HCT116 (cell line): Measurements from ENCODE around the gene MYLIP. TPM values are rescaled to one million over a fixed set of nuclear protein-coding genes. Genes with fewer than 3 reads are reported as not detected.

Source experiments
- ATAC-seq: fragments of 200-7000 bp; cut with Tn5 transposase; 2 replicates; pipeline ENCODE4 v1.9.1; 2020; ENCODE audit warnings: mild to moderate bottlenecking, moderate library complexity
- BruUV-seq: library from RNA; stranded (reverse); fragments of 400-500 nt; replicated peaks from 2 replicates; lab custom pipeline; 2021; lab: Mats Ljungman, UMichigan
- CTCF ChIA-PET: fragments of 300-600 bp; sonication (Branson Sonifier 250); formaldehyde crosslinking; loops from one replicate; lab custom pipeline; 2021; ENCODE audit warnings: antibody characterized with exemption; lab: Charles Lee
- POLR2A ChIA-PET: fragments of 300-600, 350-600 bp; sonication (Branson Sonifier 250); formaldehyde crosslinking; loops from one replicate; lab custom pipeline; 2021; ENCODE audit warnings: antibody characterized with exemption; lab: Charles Lee
- RAD21 ChIA-PET, 2 experiments: fragments of 300-600 bp; sonication (Branson Sonifier 250); formaldehyde crosslinking; loops; one replicate each; lab custom pipeline; 2023; ENCODE audit warnings: low total read pairs in 2 of 2; ENCODE audit not compliant: uncharacterized antibody in 2 of 2, unreplicated experiment in 2 of 2, low non-redundant PET in 1 of 2; lab: Charles Lee
- DNase-seq: peaks from one replicate; pipeline ENCODE4 v3.0.0-alpha.2; 2010; ENCODE audit warnings: low read depth, low spot score
- H2AFZ ChIP-seq: fragments of 200-600 bp; shearing (Covaris generic), sonication (generic); 2 replicates; pipeline ENCODE4 v1.6.1; 2017; ENCODE audit warnings: low read depth, mixed run types, mixed read lengths, antibody characterized with exemption, low read length; ENCODE audit not compliant: poor library complexity, severe bottlenecking
- H3K27ac ChIP-seq: 2 replicates; pipeline ENCODE4 v1.5.1; 2012; ENCODE audit warnings: low read depth, low read length
- H3K27me3 ChIP-seq: fragments of 200-600 bp; sonication (generic); 2 replicates; pipeline ENCODE4 v1.6.1; 2016; ENCODE audit warnings: mixed run types, low read length, mixed read lengths; ENCODE audit not compliant: insufficient read depth
- H3K36me3 ChIP-seq, 2 experiments: fragments of 200-500 bp in 1 of 2; fragments of 200-600 bp in 1 of 2; sonication (Bioruptor generic) in 1 of 2; sonication (generic) in 1 of 2; 2 replicates each; pipeline versions ENCODE4 v1.5.1 to v1.6.1; 2014 to 2016; ENCODE audit warnings: low read length in 2 of 2, inconsistent platforms in 1 of 2, mixed read lengths in 1 of 2, mixed run types in 1 of 2; ENCODE audit not compliant: insufficient read depth in 2 of 2, control insufficient read depth in 1 of 2
- H3K4me1 ChIP-seq, 2 experiments: fragments of 200-600 bp in 1 of 2; sonication (generic) in 1 of 2; 2 replicates each; pipeline versions ENCODE4 v1.5.1 to v1.6.1; 2012 to 2017; ENCODE audit warnings: low read length in 2 of 2, inconsistent platforms in 1 of 2, mild to moderate bottlenecking in 1 of 2, mixed read lengths in 1 of 2, mixed run types in 1 of 2, moderate library complexity in 1 of 2; ENCODE audit not compliant: insufficient read depth in 2 of 2, control insufficient read depth in 1 of 2
- H3K4me2 ChIP-seq: fragments of 200-600 bp; sonication (generic); 2 replicates; pipeline ENCODE4 v1.6.1; 2017; ENCODE audit warnings: mixed run types, low read length, mixed read lengths
- H3K4me3 ChIP-seq, 2 experiments: fragments of 200-600 bp in 1 of 2; sonication (generic) in 1 of 2; replicated peaks in 1 of 2; 2 replicates each; pipeline ENCODE4 v1.5.1; 2011 to 2016; ENCODE audit warnings: low read length in 2 of 2, control low read depth in 1 of 2, low read depth in 1 of 2, mild to moderate bottlenecking in 1 of 2, mixed read lengths in 1 of 2, mixed run types in 1 of 2
- H3K79me2 ChIP-seq: fragments of 200-600 bp; sonication (generic); 2 replicates; pipeline ENCODE4 v1.6.1; 2017; ENCODE audit warnings: mild to moderate bottlenecking, mixed run types, low read length, moderate library complexity, mixed read lengths; ENCODE audit not compliant: insufficient read depth
- H3K9ac ChIP-seq: fragments of 200-600 bp; sonication (generic); 2 replicates; pipeline ENCODE4 v1.6.1; 2016; ENCODE audit warnings: low read length, mixed read lengths
- H3K9me2 ChIP-seq: fragments of 200-600 bp; sonication (generic), shearing (Covaris generic); 2 replicates; pipeline ENCODE4 v1.6.1; 2017; ENCODE audit warnings: mixed run types, mild to moderate bottlenecking, moderate library complexity; ENCODE audit not compliant: insufficient read depth
- H3K9me3 ChIP-seq, 2 experiments: fragments of 200-500 bp in 1 of 2; fragments of 200-600 bp in 1 of 2; sonication (Bioruptor generic) in 1 of 2; sonication (generic) in 1 of 2; 2 replicates each; pipeline ENCODE4 v1.6.1; 2014 to 2017; ENCODE audit warnings: low read length in 2 of 2, mixed read lengths in 2 of 2, inconsistent platforms in 1 of 2, low read depth in 1 of 2, mild to moderate bottlenecking in 1 of 2, mixed run types in 1 of 2, moderate library complexity in 1 of 2; ENCODE audit not compliant: control insufficient read depth in 1 of 2, insufficient read depth in 1 of 2
- H4K20me1 ChIP-seq: fragments of 200-600 bp; sonication (generic), shearing (Covaris generic); 2 replicates; pipeline ENCODE4 v1.6.1; 2017; ENCODE audit warnings: mixed run types, mild to moderate bottlenecking, moderate library complexity; ENCODE audit not compliant: insufficient read depth
- ELF1 ChIP-seq: IDR thresholded peaks from 2 replicates; pipeline ENCODE4 v1.6.1; 2012; ENCODE audit warnings: low read depth, borderline replicate concordance
- EZH2 ChIP-seq: fragments of 200-600 bp; sonication (generic); IDR thresholded peaks from 2 replicates; pipeline ENCODE4 v1.6.1; 2017; ENCODE audit warnings: antibody characterized with exemption, mixed run types
- EZH2phosphoT487 ChIP-seq: fragments of 200-600 bp; IDR thresholded peaks from 2 replicates; pipeline ENCODE4 v1.6.1; 2018; ENCODE audit warnings: antibody characterized with exemption, borderline replicate concordance
- JUND ChIP-seq: IDR thresholded peaks from 2 replicates; pipeline ENCODE4 v1.6.1; 2012
- POLR2AphosphoS5 ChIP-seq: IDR thresholded peaks from 2 replicates; pipeline ENCODE4 v1.6.1; 2011; ENCODE audit warnings: mild to moderate bottlenecking, low read depth, low read length, moderate library complexity
- SRF ChIP-seq: IDR thresholded peaks from 2 replicates; pipeline ENCODE4 v1.6.1; 2012; ENCODE audit warnings: low read depth
- ZFX ChIP-seq: fragments of 450-650 bp; IDR thresholded peaks from 2 replicates; pipeline ENCODE4 v1.6.1; 2017
- intact Hi-C: fragments of 100-400 bp; cut with micrococcal nuclease; formaldehyde crosslinking; loops from 2 replicates; pipeline ENCODE4 v1.10.0; 2022
- total RNA-seq: library from RNA; stranded (reverse); gene quantifications from one replicate; pipeline ENCODE4 v1.2.1, GENCODE V29; 2021; ENCODE audit not compliant: unreplicated experiment
- TF ChIP-seq, protein P1 (sequence below): IDR thresholded peaks from 2 replicates; pipeline ENCODE4 v1.6.1; 2012

The MYLIP gene
- total RNA-seq, 1 experiment from 2014 or later = 10.6 TPM

DNA sequence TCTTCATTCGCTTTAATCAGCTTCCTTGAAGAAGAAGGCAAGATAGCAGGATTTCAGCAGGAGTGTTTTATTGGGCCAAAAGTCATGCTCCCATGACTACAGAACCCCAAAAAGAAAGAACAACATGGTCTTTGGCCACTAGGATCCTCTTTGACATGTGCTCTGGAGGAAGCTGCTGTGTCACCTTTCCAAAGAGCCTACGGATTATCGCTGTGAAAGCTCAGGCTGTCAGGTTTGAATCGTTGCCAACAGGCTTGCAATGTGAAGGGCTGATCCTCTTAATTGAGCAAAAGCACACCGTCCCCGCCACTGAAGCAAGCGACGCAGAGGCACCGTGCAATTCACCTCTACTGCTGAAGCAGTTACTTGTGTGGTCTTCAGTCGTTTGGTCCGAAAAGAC, 29.0 kb downstream of the MYLIP start:
- RAD21 ChIA-PET = no interaction called here

DNA sequence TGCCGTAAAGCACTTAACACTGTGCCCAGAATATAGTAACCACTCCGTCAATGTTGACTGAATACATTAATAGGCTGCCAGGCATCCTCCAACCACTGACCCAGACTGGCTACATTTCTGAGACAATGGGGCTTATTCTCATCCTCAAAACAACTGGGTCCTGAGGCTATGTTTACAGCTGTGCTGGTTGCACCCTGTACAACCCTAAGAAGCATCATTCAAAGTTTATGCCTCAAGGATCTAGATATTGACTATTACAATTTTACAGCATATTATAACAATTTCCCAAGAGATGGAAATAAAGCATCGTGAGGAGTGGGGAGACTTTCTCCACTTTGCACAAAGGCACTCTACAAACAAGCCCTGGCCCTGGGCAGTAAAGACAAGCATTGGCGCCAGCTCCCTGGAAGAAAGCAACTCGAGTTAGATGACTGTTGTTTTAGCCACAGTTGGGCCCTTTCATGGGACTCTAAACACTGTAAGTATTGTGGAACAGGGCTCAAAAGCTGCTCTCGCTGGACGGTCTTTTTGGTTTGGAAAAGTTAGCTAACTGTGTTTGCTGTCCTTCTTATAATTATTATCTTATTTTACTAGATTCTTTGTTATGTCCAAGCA, 30.2 kb downstream of the MYLIP start:
- H3K9me2 ChIP-seq = no peaks in the 10 kb centered on the region
- no peak overlapping the region for H3K4me3 ChIP-seq
- POLR2A ChIA-PET = no interaction called here
- no peaks in the 10 kb centered on the region for H3K9me3 ChIP-seq
- H2AFZ ChIP-seq = no peak overlapping the region
- DNase-seq = no peak
- H3K27ac ChIP-seq = no peak overlapping the region
- no TSS peak for BruUV-seq
- H4K20me1 ChIP-seq = no peaks in the 10 kb centered on the region
- no peak overlapping the region for H3K9ac ChIP-seq
- H3K36me3 ChIP-seq = no peaks in the 10 kb centered on the region
- H3K4me2 ChIP-seq = no peak overlapping the region
- TF ChIP-seq, protein P1, sequence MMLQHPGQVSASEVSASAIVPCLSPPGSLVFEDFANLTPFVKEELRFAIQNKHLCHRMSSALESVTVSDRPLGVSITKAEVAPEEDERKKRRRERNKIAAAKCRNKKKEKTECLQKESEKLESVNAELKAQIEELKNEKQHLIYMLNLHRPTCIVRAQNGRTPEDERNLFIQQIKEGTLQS = no peak
- TF ChIP-seq ZFX = no peak
- H3K79me2 ChIP-seq = no peaks in the 10 kb centered on the region
- RAD21 ChIA-PET = no interaction called here
- intact Hi-C loops = no loop called here
- no peaks in the 10 kb centered on the region for H3K4me1 ChIP-seq
- CTCF ChIA-PET = no interaction called here
- no peaks in the 10 kb centered on the region for H3K27me3 ChIP-seq
- no peak for ATAC-seq

More for the DNA sequence above, 29.0 kb downstream of the MYLIP start:
- Histone ChIP-seq H3K9me2 (no peaks in the 10 kb centered on the region), H3K36me3 (no peaks in the 10 kb centered on the region), H4K20me1 (no peaks in the 10 kb centered on the region), H3K9ac (no peak overlapping the region), H3K4me1 (no peaks in the 10 kb centered on the region), H3K4me3 (no peak overlapping the region), H3K4me2 (no peak overlapping the region), H3K9me3 (no peaks in the 10 kb centered on the region), H3K79me2 (no peaks in the 10 kb centered on the region), H3K27ac (no peak overlapping the region), H3K27me3 (no peaks in the 10 kb centered on the region), H2AFZ (no peak overlapping the region)
- POLR2A ChIA-PET = no interaction called here
- no TSS peak for BruUV-seq
- CTCF ChIA-PET = no interaction called here
- DNase-seq (no peak), ATAC-seq (no peak)
- TF ChIP-seq JUND = no peak
- TF ChIP-seq EZH2phosphoT487 = no peak
- no peak for TF ChIP-seq ELF1
- TF ChIP-seq POLR2AphosphoS5 = no peak
- no peak for TF ChIP-seq EZH2
- TF ChIP-seq SRF = no peak
- TF ChIP-seq, protein P1 = no peak
- intact Hi-C loops = no loop called here
